GM21515 (cell line): ENCODE data around the gene NRXN3.

Source experiments
- ATAC-seq: cut with Tn5 transposase; IDR thresholded peaks from one replicate; pipeline ENCODE4 v1.9.1; 2021; ENCODE audit not compliant: unreplicated experiment

The NRXN3 gene

GRCh38 chr14:78173346-78174035 lies 3.3 kb downstream of the NRXN3 start:
- ATAC-seq: no peak

GRCh38 chr14:78175412-78175811 lies 5.2 kb downstream of the NRXN3 start:
- ATAC-seq: no peak

- no peak for ATAC-seq
Observed at GRCh38 chr14:78178071-78178470, 7.9 kb downstream of the NRXN3 start.

GRCh38 chr14:78178971-78179370 lies 8.8 kb downstream of the NRXN3 start:
- no peak for ATAC-seq

GRCh38 chr14:78181270-78181669 lies 11.1 kb downstream of the NRXN3 start:
- no peak for ATAC-seq

GRCh38 chr14:78182722-78183121 lies 12.5 kb downstream of the NRXN3 start:
- no peak for ATAC-seq

- ATAC-seq: no peak
Observed at GRCh38 chr14:78184157-78184556, 14.0 kb downstream of the NRXN3 start.

GRCh38 chr14:78186277-78186676 lies 16.1 kb downstream of the NRXN3 start:
- ATAC-seq: no peak

GRCh38 chr14:78188882-78189281 lies 18.7 kb downstream of the NRXN3 start:
- no peak for ATAC-seq

GRCh38 chr14:78195431-78195830 lies 25.3 kb downstream of the NRXN3 start:
- ATAC-seq: no peak

- no peak for ATAC-seq
Observed at GRCh38 chr14:78196323-78196722, 26.1 kb downstream of the NRXN3 start.

GRCh38 chr14:78197051-78197450 lies 26.9 kb downstream of the NRXN3 start:
- no peak for ATAC-seq

GRCh38 chr14:78202163-78202562 lies 32.0 kb downstream of the NRXN3 start:
- ATAC-seq: no peak

- ATAC-seq: no peak
Observed at GRCh38 chr14:78202976-78203375, 32.8 kb downstream of the NRXN3 start.

- no peak for ATAC-seq
Observed at GRCh38 chr14:78207414-78207813, 37.2 kb downstream of the NRXN3 start.

GRCh38 chr14:78220273-78220672 lies 50.1 kb downstream of the NRXN3 start:
- ATAC-seq: no peak

- ATAC-seq: no peak
Observed at GRCh38 chr14:78222746-78223145, 52.6 kb downstream of the NRXN3 start.

- ATAC-seq: no peak
Observed at GRCh38 chr14:78227248-78228077, 57.3 kb downstream of the NRXN3 start.

GRCh38 chr14:78228702-78229327 lies 58.6 kb downstream of the NRXN3 start:
- ATAC-seq: no peak

GRCh38 chr14:78232231-78233000 lies 62.2 kb downstream of the NRXN3 start:
- no peak for ATAC-seq

GRCh38 chr14:78238141-78238540 lies 68.0 kb downstream of the NRXN3 start:
- no peak for ATAC-seq
